ENCODE results near the gene NDRG2.
"Not testable (repeated sequence)": the region's sequence is repeated elsewhere in the genome, so short reads cannot be mapped to it uniquely, and the experiment has no call there.

The NDRG2 gene

DNA sequence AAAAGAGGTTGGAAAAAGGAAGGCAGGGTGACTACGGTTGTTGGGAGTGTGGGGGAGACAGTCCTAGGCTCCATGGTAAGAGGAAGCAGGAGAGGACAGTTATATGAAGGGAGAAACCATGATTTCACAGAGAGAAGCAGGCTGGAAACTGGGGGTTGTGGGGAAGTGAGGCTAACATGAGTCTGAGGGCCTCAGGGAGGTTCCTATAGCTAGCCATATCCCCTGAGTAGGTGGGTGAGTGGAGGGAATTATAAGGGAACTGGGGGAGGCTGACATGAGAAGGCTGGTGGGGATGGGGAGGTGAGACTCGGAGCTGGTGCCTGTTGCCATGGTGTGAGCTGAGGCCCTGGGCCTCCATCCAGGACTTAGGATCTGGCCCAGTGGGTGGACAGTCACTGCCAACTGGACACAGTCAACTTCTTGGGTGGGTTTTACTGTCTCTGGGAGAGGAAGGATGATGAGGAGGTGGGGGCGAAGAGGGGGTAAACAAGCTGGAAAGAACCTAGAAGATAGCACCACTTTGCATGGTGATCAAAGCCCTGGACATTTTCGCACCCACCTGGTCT, 8.4 kb upstream of the NDRG2 start:
- DNase-seq, result no peak

DNA sequence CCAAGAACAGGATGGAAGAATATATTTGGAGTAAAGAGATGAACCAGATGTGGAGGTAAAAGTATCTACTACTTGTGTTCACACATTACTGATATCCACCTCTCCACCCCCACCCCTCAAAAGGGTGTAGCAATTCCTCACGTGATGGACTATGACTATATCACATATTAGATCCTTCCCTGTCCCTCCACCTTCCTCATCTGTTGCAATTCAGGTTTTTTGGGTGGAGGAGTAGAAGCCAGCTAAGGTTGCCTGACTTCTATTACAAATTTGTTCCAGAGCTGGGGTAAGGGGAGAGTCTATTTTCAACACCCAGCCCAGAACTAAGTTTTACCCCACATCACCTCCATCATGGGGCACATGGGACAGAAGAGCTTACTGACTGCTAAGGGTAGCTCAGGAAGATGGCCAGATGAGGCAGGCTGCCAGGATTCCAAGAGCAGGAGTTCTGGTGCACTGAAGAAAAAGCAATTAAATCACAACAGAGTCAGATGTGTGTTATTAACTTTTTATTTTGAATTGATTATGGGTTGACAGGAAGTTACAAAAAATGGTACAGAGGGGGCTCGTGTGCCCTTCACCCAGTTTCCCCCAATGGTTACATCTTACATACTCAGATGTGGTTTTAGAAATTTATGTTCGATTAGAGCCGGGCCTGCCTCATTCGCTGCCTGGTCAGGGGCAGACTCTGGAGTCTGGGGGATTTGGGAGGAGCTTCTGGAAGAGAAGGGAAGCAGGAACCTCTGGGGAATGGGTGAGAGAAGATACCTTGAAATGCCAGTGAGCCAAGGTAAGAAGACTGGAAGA, 7.7 kb upstream of the NDRG2 start:
- DNase-seq, result no peak

DNA sequence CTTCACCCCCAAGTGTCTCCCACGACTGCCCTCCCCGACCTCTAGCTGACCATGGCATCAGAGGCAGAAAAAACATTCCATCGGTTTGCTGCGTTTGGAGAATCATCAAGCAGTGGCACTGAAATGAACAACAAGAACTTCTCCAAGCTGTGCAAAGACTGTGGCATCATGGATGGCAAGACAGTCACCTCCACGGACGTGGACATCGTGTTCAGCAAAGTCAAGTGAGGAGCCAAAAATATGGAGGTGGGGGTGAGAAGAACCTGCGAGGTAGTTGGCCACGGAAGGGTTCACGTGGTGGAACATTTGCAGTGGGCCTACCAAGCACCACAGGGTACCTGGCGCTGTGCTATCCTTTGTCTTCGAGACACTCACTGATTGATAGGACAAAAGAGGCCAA, 5.7 kb upstream of the NDRG2 start:
- no peak for DNase-seq

GRCh38 chr14:21029917-21030316, 5.1 kb upstream of the NDRG2 start, which contains the start of gene TPPP2:
TSS of gene TPPP2 (plus strand) at chr14:21030217. CDS start at chr14:21030582, 365 bp downstream.
- DNase-seq, result no peak

- DNase-seq, result no peak
Observed at GRCh38 chr14:21026988-21027315, 2.1 kb upstream of the NDRG2 start.

DNA sequence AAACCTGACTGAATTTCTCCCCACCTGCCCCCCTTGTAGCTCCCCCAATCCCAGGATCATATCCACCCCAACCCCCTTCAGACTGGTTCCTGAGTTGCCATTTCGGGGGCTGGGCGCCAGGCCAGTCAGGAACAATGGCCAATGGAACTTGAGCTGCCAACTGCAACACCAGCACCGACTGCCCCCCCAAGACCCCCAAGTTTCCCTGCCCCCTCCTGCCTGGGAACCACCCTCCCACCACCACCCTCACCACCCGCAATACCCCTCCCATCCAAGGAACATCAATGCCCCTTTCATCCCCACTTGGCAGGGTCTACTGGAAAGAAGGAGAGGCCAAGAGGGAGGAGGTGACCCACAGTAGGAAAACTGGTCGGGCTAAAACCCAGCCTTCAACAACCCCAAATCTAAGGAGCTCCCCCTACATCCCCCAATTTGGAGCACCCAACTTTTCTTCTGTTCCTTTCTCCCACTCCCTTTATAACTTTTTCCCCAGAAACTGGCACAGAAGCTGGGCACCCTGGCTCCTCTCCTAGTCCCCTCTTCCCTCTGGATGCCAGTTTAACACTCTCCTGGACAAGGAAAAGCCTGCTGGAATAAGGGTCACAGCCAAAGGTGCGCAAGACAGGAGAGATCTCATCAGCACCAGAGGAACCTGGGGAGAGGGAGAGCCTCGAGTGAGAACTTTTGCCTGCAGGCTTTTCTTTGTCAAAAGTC, 1.6 kb upstream of the NDRG2 start:
- DNase-seq, result no peak

DNA sequence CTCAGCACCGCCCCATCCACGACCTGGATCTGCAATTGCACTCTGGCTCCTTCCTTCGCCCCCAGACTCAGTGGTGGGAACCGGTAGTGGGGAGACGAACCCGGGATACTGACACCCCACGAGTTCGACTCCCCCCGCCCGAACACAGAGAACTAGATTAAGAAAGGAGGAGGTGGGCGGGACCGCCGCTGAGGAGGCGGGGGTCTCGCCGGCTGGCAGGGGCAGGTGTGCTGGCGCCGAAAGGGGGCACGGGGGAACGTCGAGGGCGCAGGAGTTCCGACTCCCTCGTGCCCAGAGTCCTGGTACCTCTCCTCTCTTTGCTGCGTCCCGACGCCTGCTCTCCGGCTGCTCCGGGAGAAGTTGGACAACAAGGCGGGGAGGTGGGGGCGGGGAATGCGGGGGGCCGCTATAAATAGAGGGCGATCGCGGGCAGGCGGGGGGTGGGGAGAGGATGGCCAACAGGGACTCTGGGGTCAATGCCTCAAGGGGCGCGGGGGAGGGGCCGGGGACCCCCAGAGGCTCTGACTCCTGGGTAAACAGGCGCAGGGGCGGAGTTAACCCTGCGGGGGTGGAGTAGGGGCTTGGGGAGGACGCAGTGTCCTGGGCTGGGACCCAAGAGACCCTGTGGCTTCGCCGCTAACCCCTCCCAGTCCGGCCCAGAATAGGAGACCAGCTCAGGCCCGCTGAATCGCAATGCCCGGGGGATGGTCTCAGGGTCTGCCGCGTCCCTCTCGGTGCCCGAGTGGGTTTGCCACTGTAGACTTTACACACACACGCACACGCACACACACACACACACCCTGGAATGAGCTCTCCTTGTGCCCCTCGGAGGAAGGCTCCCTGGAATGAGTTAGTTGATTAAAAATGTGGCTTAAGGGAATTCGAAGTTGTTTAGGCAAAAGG, 761 bp upstream of the NDRG2 start:
- DNase-seq, result no peak

GRCh38 chr14:21023817-21024584, 860 bp downstream of the NDRG2 start:
- DNase-seq, result no peak

GRCh38 chr14:21023174-21023573, 1.7 kb downstream of the NDRG2 start:
- DNase-seq, result no peak

DNA sequence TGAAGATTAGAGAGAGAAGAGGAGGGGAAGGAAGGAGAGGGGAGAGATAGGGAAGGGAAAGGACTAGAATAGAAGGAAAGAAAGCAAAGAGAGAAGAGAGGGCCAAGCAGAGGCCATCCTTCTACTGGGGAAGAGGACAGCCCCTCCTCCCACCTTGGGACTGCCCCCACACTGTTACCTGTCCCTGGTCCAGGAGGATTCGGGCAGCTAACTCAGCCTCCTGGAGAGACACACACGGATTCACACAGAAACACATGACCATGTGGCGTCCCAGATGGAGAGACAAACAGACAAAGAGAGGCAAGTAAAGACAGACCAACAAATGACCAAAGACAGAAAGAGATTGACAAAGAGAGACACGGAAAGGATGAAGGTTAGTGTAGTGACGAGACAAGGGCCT, 2.2 kb downstream of the NDRG2 start:
- no peak for DNase-seq

- no peak for DNase-seq
Observed at GRCh38 chr14:21020977-21021545, 3.8 kb downstream of the NDRG2 start.

DNA sequence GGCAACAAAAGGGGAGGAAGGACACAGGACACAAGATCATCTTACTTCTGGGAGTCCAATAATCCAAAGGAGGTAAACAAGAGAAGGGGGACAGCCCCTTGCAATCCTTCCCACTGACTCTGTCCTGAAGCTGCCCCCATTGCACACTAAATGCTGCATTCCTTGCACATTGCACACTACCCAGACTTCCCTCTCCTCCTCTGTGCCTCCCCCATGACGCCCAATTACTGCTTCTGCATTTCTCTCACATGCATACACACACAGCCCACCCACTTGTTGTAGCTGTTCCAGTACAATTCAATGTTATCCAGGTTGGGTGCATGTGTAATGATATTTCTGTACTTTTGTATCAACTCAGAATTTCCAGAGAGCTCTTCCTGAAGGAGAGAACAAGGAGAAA, 5.5 kb downstream of the NDRG2 start:
- no peak for DNase-seq

GRCh38 chr14:21018781-21019180, 6.1 kb downstream of the NDRG2 start:
- DNase-seq, result no peak

GRCh38 chr14:21018286-21018685, 6.6 kb downstream of the NDRG2 start:
- no peak for DNase-seq

GRCh38 chr14:21017528-21018245, 7.2 kb downstream of the NDRG2 start:
- DNase-seq, result no peak

DNA sequence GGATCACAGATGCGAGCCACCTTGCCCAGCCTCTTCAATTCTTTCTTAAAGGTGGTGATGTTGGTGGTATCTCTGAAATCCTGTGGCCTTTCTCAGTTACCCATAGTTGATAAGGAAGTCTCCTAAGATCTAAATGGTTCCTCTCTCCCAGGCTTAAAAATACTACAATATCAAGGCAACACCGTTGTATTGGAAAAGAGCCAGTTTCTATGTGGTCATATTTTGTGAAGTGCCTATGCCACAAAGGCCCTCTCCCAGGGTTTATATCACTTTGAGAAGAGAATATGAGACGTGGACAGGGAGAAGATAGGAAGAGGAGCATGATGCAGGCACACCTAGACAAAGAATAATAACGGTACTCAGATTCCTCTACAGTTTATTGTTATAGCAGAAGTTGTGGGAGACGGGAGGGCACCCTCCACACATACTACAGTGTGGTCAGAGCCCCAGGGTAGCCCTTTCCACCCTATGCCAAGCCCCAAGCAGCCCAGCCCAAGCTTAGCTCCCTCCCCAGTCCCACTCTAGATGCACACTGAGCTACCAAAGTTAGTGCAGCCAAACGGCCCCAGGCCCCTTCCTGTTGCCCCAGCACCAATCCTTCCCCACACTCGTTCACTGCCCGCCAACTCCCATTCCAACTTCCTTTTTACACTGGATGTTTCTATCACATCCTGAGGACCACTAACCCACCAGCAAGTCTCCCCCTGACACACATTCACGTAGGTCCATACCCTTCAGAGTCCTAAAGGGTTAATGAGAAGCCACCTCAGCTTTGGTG, 8.3 kb downstream of the NDRG2 start:
- no peak for DNase-seq

GRCh38 chr14:21015312-21015711, 9.5 kb downstream of the NDRG2 start:
- no peak for DNase-seq

DNA sequence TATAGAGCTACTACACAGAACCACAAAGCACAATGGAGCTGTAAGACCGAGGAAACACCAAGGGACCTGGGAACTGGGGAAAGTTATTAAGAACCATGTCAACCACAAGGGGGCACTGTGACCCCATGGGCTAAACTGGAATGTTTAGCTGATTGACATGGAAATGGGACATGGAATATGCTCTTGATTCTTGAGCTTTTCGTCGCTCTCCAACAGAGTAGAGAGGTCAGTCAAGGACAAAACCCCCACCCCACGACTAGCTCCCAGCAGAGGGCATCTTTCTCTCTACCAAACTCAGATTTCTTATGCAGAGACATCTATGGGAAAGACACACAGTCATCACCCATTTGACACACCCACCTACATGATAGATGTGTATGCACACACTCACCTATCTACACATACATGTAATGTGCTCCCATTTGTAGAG, 10.1 kb downstream of the NDRG2 start:
- DNase-seq, result no peak

DNA sequence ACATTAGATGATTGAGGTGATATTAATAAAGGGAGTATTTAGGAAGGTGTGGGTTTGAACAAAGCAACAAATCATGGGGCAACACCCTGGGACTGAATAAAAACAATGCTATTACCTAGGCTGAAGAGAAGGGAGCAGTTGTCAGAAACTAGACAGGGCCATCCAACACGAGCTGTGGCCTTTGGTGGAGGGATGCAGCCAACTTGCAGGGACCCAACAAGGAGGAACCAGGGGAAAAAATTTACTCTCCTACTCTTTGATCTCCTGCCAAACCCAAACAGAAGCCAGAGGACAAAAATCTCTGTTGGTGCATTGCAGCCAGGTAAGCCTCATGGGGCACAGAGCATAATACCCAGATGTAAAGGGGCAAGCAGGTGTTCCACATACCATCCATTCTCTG, 13.7 kb downstream of the NDRG2 start:
- DNase-seq, result no peak

GRCh38 chr14:21009721-21010120, 15.1 kb downstream of the NDRG2 start:
- DNase-seq, result not testable (repeated sequence)

Data from 8988T (cell line).